ENCODE measurements around the gene HOXA1.

The HOXA1 gene

DNA sequence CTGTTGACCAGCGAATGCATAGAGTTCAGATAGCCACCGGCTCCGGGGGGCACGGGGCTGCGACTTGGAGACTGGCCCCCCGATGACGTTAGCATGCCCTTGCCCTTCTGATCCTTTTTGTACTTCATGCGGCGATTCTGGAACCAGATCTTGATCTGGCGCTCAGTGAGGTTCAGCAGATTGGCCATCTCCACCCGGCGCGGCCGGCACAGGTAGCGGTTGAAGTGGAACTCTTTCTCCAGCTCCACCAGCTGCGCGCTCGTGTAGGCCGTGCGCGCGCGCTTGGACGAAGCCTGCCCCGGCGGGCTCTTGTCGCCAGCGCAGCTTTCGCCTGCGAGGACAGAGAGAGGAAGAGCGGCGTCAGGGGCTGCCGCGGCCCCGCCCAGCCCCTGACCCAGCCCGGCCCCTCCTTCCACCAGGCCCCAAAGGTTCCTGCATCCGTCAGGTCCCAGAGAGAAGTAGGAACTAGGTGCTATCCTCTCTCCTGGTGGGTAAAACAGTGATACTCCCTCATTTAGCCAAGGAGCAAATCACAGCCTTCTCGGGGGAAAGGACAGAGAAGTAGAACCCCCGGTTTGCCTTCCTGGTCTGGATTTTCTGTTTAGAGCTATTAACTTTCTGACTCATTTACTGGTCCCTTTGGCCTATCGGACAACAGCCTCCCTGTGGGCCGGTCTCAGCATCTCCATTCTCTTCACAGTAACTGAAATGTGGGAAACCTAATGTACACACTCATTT lies 12.8 kb upstream of the HOXA1 start:
- no peak overlapping the region for H3K4me3 ChIP-seq (ENCODE audit: low read depth, low read length)
- TF ChIP-seq MYC (IDR thresholded peaks at IDR 0.05; ENCODE audit: low read depth, low read length), result no peak
- no peak for TF ChIP-seq POLR2A (IDR thresholded peaks at IDR 0.05; ENCODE audit: extremely low read depth, insufficient read length)
- TF ChIP-seq, protein P1, sequence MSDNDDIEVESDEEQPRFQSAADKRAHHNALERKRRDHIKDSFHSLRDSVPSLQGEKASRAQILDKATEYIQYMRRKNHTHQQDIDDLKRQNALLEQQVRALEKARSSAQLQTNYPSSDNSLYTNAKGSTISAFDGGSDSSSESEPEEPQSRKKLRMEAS (IDR thresholded peaks at IDR 0.05; ENCODE audit: low read depth, low read length), result no peak
- TF ChIP-seq, protein P2, sequence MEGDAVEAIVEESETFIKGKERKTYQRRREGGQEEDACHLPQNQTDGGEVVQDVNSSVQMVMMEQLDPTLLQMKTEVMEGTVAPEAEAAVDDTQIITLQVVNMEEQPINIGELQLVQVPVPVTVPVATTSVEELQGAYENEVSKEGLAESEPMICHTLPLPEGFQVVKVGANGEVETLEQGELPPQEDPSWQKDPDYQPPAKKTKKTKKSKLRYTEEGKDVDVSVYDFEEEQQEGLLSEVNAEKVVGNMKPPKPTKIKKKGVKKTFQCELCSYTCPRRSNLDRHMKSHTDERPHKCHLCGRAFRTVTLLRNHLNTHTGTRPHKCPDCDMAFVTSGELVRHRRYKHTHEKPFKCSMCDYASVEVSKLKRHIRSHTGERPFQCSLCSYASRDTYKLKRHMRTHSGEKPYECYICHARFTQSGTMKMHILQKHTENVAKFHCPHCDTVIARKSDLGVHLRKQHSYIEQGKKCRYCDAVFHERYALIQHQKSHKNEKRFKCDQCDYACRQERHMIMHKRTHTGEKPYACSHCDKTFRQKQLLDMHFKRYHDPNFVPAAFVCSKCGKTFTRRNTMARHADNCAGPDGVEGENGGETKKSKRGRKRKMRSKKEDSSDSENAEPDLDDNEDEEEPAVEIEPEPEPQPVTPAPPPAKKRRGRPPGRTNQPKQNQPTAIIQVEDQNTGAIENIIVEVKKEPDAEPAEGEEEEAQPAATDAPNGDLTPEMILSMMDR (IDR thresholded peaks at IDR 0.05; ENCODE audit: low read depth, low read length), result no peak
- no peak for DNase-seq (ENCODE audit: low read depth)

DNA sequence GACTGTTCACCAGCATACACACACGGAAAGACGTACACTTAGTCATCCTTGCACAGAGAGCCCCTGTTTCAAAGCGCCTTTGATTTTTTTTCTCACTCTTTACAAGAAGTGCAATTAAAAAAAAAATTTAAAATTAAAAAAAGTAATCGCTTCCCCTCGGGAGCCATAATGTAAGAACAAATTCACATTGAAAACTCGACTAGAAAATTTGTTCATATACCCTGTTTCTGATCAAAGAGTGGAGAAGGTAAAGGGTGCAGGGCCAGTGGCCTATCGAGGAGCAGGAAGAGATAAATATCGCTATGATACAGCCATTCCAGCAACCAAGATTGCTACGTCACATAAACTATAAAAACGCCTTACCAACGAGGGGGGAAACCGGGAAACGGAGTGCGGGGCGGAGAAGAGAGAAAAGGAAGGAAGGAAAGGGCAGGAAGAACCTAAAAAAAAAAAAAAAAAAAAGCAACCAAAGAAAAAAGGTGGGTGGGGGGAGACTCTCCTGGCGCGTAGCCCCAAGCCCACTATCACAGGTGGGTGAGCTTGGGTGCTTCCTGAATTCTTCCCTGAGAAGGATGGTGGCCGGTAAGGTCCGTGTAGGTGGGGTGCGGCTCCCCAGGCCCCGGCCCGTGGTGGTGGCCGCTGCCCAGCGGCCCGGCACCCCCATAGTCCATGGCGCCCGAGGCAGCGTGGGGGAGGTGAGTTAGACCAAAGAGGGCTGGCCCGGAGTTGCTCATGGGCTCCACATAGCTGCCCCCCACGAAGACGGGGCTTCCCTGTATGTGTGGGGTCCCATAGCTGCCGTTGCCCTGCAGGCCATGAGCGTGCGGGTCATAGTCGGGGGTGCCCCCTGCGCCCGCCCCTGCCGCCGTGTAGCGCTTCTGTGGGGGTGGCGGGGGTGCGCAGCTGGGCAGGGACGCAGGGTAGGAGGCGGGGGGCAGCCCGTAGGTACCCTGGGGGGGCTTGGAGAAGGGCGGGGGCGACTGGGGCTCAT lies 11.9 kb upstream of the HOXA1 start:
- TF ChIP-seq, protein P1 (IDR thresholded peaks at IDR 0.05; ENCODE audit: low read depth, low read length), result no peak
- no peak for TF ChIP-seq MYC (IDR thresholded peaks at IDR 0.05; ENCODE audit: low read depth, low read length)
- no peak for TF ChIP-seq POLR2A (IDR thresholded peaks at IDR 0.05; ENCODE audit: extremely low read depth, insufficient read length)
- TF ChIP-seq, protein P2 (IDR thresholded peaks at IDR 0.05; ENCODE audit: low read depth, low read length), result no peak
- DNase-seq (ENCODE audit: low read depth), result no peak
- H3K4me3 ChIP-seq (ENCODE audit: low read depth, low read length), result no peak overlapping the region

DNA sequence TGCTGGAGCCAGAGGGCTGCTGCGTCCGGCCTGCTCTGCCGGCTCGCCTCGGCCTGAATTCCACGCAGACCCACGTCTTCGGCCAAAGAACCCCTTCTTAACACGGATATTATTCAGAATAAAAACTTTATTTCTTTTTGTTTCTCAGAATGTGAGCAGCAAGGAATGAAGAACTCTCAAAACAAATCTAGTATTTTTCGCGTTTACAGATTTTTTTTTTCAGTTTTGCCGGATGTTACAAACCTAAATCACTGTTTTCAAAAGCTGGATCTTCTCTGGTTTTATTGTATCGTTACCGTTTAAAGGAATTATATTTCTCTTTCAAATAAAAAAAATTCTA lies 11.1 kb upstream of the HOXA1 start:
- TF ChIP-seq, protein P1 (IDR thresholded peaks at IDR 0.05; ENCODE audit: low read depth, low read length), result no peak
- TF ChIP-seq, protein P2 (IDR thresholded peaks at IDR 0.05; ENCODE audit: low read depth, low read length), result no peak
- TF ChIP-seq POLR2A (IDR thresholded peaks at IDR 0.05; ENCODE audit: extremely low read depth, insufficient read length) (no peak), MYC (IDR thresholded peaks at IDR 0.05; ENCODE audit: low read depth, low read length) (no peak)
- no peak for DNase-seq (ENCODE audit: low read depth)
- H3K4me3 ChIP-seq (ENCODE audit: low read depth, low read length), result no peak overlapping the region

DNA sequence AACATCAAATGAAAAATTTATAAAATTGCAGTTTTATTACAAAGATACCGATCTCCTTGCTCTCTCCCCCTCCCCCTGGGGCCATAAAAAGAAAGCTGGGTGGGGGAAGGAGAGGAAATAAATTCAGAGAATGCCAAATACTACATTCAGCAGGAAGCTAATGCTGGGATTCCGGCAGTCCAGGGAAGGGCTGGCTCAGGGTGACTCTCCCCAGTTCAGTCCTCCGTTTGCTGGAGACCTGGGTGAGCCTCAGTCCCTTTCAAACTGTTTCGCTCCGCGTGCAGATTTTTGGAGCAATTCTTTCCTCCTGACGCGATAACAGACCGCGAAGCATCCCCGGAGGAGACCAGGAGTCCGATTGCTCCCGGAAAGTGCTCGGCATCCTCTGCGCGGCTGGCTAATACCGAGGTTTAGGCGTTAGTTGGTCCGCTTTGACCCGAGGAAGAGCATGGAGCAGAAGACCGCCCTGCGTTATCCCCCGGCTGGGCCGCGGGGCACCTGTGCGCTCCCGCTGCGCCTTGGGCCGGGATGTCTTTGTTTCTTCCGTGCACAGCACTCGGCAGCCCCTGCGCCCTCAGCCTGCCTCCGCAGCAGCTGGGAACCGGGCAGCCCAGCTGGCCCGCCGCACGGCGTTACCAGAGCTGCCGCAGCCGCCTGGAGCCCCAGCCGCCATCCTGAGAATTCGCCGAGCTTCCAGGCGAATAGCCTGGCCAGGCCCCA lies 10.5 kb upstream of the HOXA1 start:
- DNase-seq (ENCODE audit: low read depth), result no peak
- H3K4me3 ChIP-seq (ENCODE audit: low read depth, low read length), result no peak overlapping the region
- TF ChIP-seq POLR2A (IDR thresholded peaks at IDR 0.05; ENCODE audit: extremely low read depth, insufficient read length) (no peak), MYC (IDR thresholded peaks at IDR 0.05; ENCODE audit: low read depth, low read length) (no peak)
- TF ChIP-seq, protein P2 (IDR thresholded peaks at IDR 0.05; ENCODE audit: low read depth, low read length), result no peak
- TF ChIP-seq, protein P1 (IDR thresholded peaks at IDR 0.05; ENCODE audit: low read depth, low read length), result no peak

DNA sequence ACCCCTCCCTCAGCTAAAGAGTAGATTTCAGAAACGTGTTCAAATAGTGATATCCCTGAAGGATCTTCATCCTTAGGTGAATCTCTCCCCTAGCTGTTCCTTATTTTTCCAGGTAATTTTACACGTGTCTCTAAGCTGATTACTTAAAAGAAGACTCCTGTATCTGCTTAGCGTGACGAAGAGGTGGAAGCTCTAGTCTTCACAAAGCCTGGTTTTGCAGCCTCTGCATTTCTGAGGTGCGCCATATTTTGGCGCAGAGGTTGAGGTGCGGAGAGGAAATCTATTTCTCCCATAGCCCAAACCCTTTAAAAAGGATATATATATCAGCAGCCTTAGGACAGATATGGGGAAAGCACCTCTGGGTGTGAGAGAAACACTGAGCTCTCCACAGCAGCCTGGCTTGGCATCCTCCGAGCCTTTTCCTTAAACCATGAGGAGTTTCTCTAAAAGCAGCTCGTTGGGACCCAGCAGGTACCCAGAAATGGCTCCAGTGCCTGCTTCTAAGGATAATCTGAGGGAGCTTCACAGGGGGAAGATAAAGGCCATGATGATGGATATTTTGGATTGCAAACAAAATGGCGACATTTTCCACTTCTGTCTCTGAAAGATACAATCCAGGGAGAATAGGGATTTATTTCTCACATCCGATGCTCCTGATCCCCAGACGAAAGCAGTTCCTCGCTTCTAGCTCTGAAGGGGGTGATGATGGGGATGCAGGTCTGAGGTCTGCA lies 9.7 kb upstream of the HOXA1 start:
- no peak for DNase-seq (ENCODE audit: low read depth)
- H3K4me3 ChIP-seq (ENCODE audit: low read depth, low read length), result no peak overlapping the region
- TF ChIP-seq POLR2A (IDR thresholded peaks at IDR 0.05; ENCODE audit: extremely low read depth, insufficient read length) (no peak), MYC (IDR thresholded peaks at IDR 0.05; ENCODE audit: low read depth, low read length) (no peak)
- TF ChIP-seq, protein P1 (IDR thresholded peaks at IDR 0.05; ENCODE audit: low read depth, low read length), result no peak
- TF ChIP-seq, protein P2 (IDR thresholded peaks at IDR 0.05; ENCODE audit: low read depth, low read length), result no peak
